Endodermal cell (in vitro differentiated cells): Measurements from ENCODE around the gene MTURN. TPM values are rescaled to one million over a fixed set of nuclear protein-coding genes. Genes with fewer than 3 reads are reported as not detected.
A peak's percentile ranks its signal among the peaks of the same experiment; 100 is the strongest.

Experiments used
- DNase-seq: peaks from one replicate; pipeline ENCODE4 v3.0.0-alpha.2; 2017
- H3K27ac ChIP-seq: 2 replicates; pipeline ENCODE4 v1.5.1; 2013; ENCODE audit warnings: mild to moderate bottlenecking, low read depth, low read length, moderate library complexity
- H3K27me3 ChIP-seq: 2 replicates; pipeline ENCODE4 v1.6.1; 2013; ENCODE audit warnings: mild to moderate bottlenecking, low read length, moderate library complexity; ENCODE audit not compliant: insufficient read depth, control insufficient read depth, poor library complexity, severe bottlenecking
- H3K36me3 ChIP-seq: 2 replicates; pipeline ENCODE4 v1.7.0; 2013; ENCODE audit warnings: mild to moderate bottlenecking, low read length, moderate library complexity; ENCODE audit not compliant: control insufficient read depth, insufficient read depth
- H3K4me1 ChIP-seq: one replicate; pipeline ENCODE4 v1.7.0; 2013; ENCODE audit warnings: low read length; ENCODE audit not compliant: control insufficient read depth, insufficient read depth
- H3K4me3 ChIP-seq: 2 replicates; pipeline ENCODE4 v1.5.1; 2013; ENCODE audit warnings: mild to moderate bottlenecking, low read length, moderate library complexity
- H3K9ac ChIP-seq: 2 replicates; pipeline ENCODE4 v1.6.1; 2013; ENCODE audit warnings: mild to moderate bottlenecking, low read length, moderate library complexity; ENCODE audit not compliant: poor library complexity, severe bottlenecking; ENCODE audit errors: extremely low read depth
- H3K9me3 ChIP-seq: 2 replicates; pipeline ENCODE4 v1.6.1; 2013; ENCODE audit warnings: mild to moderate bottlenecking, low read length, moderate library complexity; ENCODE audit not compliant: control insufficient read depth
- H3K27ac Mint-ChIP-seq: 2 replicates; pipeline ENCODE4 v1.8.0; 2020; ENCODE audit warnings: mixed read lengths
- H3K27me3 Mint-ChIP-seq: 2 replicates; pipeline ENCODE4 v1.8.0; 2021; ENCODE audit warnings: mild to moderate bottlenecking, mixed read lengths; ENCODE audit not compliant: insufficient read depth
- H3K36me3 Mint-ChIP-seq: 2 replicates; pipeline ENCODE4 v1.8.0; 2020; ENCODE audit warnings: low read depth, mixed read lengths
- H3K4me1 Mint-ChIP-seq: 2 replicates; pipeline ENCODE4 v1.8.0; 2020; ENCODE audit warnings: mixed read lengths
- H3K4me3 Mint-ChIP-seq: 2 replicates; pipeline ENCODE4 v1.8.0; 2020; ENCODE audit warnings: mild to moderate bottlenecking, moderate library complexity, mixed read lengths
- H3K9me3 Mint-ChIP-seq: 2 replicates; pipeline ENCODE4 v1.8.0; 2020; ENCODE audit warnings: mild to moderate bottlenecking, mixed read lengths
- WGBS, 2 experiments: methylation state at CpG; one replicate each; pipeline versions ENCODE4 v1.1.5 to v1.1.7; 2013; ENCODE audit warnings: missing lambda C conversion rate in 2 of 2, mixed read lengths in 1 of 2; ENCODE audit not compliant: insufficient coverage in 1 of 2, insufficient read length in 1 of 2; 5-methylcytosine and 5-hydroxymethylcytosine counted together
- total RNA-seq, 2 donors: library from RNA; stranded (reverse); fragmentation: NEBNext Ultra II Directional in 1 of 2; extraction: Animal tissue kit (Norgen Biotek cat#: 25700) in 1 of 2; gene quantifications; 2 replicates in 1 of 2; 3 replicates in 1 of 2; pipeline ENCODE4 v1.2.1, GENCODE V29; 2021
- TF ChIP-seq, protein P1 (sequence below): fragments of 200-600 bp; sonication (generic); conservative IDR thresholded peaks from 2 replicates; pipeline ENCODE4 v1.5.0; 2021; ENCODE audit warnings: antibody characterized with exemption, mild to moderate bottlenecking

The MTURN gene
- total RNA-seq, 2 donors from 2014 or later: 11.2 to 12.1 TPM

DNA sequence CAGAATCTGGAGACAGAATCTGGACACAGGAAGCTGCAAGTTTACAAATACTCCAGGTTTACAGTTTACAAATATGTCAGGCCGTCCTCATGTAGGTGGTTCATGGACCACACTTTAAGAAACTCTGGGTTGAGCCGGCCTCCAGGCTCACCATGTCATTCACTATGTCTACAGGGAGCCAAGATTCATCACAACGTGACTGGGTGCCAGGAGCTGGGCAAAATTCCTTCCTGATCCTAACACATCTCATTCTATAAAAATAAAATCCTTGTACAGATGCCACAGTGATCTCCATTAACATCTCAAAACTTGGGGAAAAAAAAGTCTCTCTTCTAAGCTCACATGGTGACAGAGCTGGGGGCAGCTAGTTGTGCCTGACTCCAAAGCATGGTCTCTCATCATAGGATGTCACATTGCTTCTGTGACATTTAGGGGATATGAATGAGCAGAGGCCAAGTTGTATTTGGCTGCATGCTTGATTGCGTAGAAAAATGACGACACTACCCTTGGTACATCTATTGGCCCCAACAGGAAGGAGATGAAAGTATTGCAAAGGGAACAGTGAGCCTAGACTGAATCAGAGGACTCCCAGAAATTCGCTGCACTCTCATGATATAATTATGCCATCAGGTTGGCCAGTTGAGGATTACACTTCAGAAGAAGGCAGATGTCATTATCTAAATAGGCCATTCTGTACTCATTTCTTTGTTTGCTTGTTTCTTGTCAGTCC, 35.9 kb downstream of the MTURN start:
- H3K4me1 Mint-ChIP-seq: peaks cover 1% of the 10 kb centered on the region
- peaks cover 2% of the 10 kb centered on the region for H3K36me3 Mint-ChIP-seq

DNA sequence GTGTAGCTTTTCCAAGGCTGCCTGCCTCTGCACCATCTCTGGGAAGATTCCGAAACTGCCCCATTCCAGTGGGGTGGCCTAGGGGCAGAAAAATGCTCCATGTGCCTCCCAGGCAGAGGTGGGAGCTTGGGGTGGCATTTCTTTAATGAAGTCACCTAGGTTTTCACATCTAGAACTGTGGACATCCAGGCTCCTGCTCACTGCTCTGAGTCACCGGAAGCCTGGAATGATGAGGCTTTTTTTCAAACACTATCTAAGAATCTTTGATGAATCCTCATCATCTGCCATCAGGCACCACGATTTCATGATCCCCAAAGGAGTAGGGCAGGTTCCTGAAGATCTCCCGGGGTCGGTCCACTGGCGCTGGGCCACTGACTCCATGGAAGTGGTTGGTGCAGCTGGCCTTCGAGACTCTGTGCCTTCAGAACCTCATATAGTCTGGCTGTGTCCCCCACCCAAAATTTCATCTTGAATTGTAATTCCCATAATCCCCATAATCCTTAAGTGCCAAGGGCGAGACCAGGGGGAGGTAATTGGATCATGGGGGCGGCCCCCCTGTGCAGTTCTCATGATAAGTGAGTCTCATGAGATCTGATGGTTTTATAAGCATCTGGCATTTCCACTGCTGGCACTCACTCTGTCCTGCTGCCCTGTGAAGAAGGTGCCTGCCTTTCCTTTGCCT, 37.1 kb downstream of the MTURN start:
- peaks cover 33% of the 10 kb centered on the region for H3K27me3 Mint-ChIP-seq
- no peaks in the 10 kb centered on the region for H3K9me3 Mint-ChIP-seq
- no peak overlapping the region for H3K4me3 Mint-ChIP-seq
- peaks cover 2% of the 10 kb centered on the region for H3K36me3 Mint-ChIP-seq
- 83 to 85% methylated on average over 5 to 9 of the region's 9 CpGs for WGBS, 2 experiments
- no peaks in the 10 kb centered on the region for H3K36me3 ChIP-seq
- no peak overlapping the region for H3K9ac ChIP-seq
- TF ChIP-seq, protein P1, sequence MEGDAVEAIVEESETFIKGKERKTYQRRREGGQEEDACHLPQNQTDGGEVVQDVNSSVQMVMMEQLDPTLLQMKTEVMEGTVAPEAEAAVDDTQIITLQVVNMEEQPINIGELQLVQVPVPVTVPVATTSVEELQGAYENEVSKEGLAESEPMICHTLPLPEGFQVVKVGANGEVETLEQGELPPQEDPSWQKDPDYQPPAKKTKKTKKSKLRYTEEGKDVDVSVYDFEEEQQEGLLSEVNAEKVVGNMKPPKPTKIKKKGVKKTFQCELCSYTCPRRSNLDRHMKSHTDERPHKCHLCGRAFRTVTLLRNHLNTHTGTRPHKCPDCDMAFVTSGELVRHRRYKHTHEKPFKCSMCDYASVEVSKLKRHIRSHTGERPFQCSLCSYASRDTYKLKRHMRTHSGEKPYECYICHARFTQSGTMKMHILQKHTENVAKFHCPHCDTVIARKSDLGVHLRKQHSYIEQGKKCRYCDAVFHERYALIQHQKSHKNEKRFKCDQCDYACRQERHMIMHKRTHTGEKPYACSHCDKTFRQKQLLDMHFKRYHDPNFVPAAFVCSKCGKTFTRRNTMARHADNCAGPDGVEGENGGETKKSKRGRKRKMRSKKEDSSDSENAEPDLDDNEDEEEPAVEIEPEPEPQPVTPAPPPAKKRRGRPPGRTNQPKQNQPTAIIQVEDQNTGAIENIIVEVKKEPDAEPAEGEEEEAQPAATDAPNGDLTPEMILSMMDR: no peak
- H3K27ac Mint-ChIP-seq: no peak overlapping the region
- H3K27ac ChIP-seq: no peak overlapping the region
- peaks cover 39% of the 10 kb centered on the region for H3K27me3 ChIP-seq
- H3K4me3 ChIP-seq: no peak overlapping the region
- no peaks in the 10 kb centered on the region for H3K9me3 ChIP-seq
- DNase-seq: no peak
- H3K4me1 Mint-ChIP-seq: peaks cover 3% of the 10 kb centered on the region
- H3K4me1 ChIP-seq: no peaks in the 10 kb centered on the region

More for the DNA sequence above, 35.9 kb downstream of the MTURN start:
- no peaks in the 10 kb centered on the region for H3K36me3 ChIP-seq
- H3K4me1 ChIP-seq: no peaks in the 10 kb centered on the region
- TF ChIP-seq, protein P1: no peak
- no peak overlapping the region for H3K9ac ChIP-seq
- peaks cover 39% of the 10 kb centered on the region for H3K27me3 ChIP-seq
- no peak overlapping the region for H3K27ac Mint-ChIP-seq
- 92 to 93% methylated on average over 5 to 6 of the region's 6 CpGs for WGBS, 2 experiments
- H3K4me3 ChIP-seq: no peak overlapping the region
- peaks cover 37% of the 10 kb centered on the region for H3K27me3 Mint-ChIP-seq
- H3K27ac ChIP-seq: no peak overlapping the region
- no peaks in the 10 kb centered on the region for H3K9me3 ChIP-seq
- no peaks in the 10 kb centered on the region for H3K9me3 Mint-ChIP-seq
- DNase-seq: no peak
- no peak overlapping the region for H3K4me3 Mint-ChIP-seq

DNA sequence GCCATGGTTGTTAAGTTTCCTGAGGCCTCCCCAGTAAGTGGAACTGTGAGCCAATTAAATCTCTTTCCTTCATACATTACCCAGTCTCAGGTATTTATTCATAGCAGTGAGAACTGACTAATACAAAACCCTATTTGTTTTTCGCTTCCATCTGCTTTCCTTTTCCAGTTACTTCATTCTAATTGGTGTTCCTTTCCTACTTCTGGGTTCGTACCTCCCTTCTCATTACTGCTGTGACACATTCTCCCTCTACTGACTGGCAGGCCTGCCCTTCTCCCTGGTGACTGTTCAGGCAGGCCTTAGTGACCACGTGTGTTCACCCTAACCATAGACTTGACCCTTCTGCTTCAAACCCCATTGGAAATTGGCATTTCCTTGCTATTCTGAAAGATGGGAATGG, 37.7 kb downstream of the MTURN start:
- peak overlapping the region; percentile 84 for H3K27ac ChIP-seq
- peaks cover 5% of the 10 kb centered on the region for H3K4me1 Mint-ChIP-seq
- peaks cover 2% of the 10 kb centered on the region for H3K36me3 Mint-ChIP-seq
- H3K9me3 Mint-ChIP-seq: no peaks in the 10 kb centered on the region
- TF ChIP-seq, protein P1: no peak
- H3K4me3 ChIP-seq: no peak overlapping the region
- H3K36me3 ChIP-seq: no peaks in the 10 kb centered on the region
- H3K9ac ChIP-seq: no peak overlapping the region
- H3K9me3 ChIP-seq: no peaks in the 10 kb centered on the region
- no peak for DNase-seq
- H3K4me3 Mint-ChIP-seq: no peak overlapping the region
- H3K27ac Mint-ChIP-seq: no peak overlapping the region
- peaks cover 29% of the 10 kb centered on the region for H3K27me3 Mint-ChIP-seq
- H3K4me1 ChIP-seq: no peaks in the 10 kb centered on the region
- WGBS, 2 experiments: 94 to 96% methylated on average over 2 to 3 of the region's 3 CpGs
- H3K27me3 ChIP-seq: peaks cover 38% of the 10 kb centered on the region
